ENCODE results near the gene DAZ3. TPM values are rescaled to one million over a fixed set of nuclear protein-coding genes. Genes with fewer than 3 reads are reported as not detected.
"Not testable (repeated sequence)": the region's sequence is repeated elsewhere in the genome, so short reads cannot be mapped to it uniquely, and the experiment has no call there.

The DAZ3 gene, protein sequence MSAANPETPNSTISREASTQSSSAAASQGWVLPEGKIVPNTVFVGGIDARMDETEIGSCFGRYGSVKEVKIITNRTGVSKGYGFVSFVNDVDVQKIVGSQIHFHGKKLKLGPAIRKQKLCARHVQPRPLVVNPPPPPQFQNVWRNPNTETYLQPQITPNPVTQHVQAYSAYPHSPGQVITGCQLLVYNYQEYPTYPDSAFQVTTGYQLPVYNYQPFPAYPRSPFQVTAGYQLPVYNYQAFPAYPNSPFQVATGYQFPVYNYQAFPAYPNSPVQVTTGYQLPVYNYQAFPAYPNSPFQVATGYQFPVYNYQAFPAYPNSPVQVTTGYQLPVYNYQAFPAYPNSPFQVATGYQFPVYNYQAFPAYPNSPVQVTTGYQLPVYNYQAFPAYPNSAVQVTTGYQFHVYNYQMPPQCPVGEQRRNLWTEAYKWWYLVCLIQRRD
- total RNA-seq (not detected), total RNA-seq (0 reads per million in 29 experiments)
- not detected for total RNA-seq (2013)

DNA sequence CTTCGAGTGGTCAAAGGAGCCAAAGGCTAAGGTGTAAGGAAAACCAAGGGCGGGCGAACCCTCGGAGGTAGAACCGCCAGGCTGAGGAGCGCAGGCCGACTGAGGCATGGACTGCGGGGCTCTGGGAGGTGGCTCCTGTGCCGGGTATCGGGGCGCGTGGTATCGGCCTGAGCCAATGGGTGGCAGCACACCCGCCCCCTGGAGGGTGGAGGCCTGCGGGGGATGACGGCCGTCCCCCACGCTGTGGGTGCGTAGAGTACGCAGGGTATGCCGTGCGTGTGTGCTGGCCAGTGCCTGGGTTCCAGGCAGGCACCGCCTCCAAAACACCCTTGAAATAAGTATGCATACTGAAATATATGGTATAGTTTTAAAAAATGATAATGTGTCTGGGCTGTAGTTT is at the start of gene DAZ3:
DAZ3 (minus strand) TSS at position 101 of the 400 bp plus-strand sequence. CDS start 208 bp downstream, outside the sequence.
- H3K36me3 Mint-ChIP-seq; H3K9me3 ChIP-seq; H3K9me3 Mint-ChIP-seq; H3K27me3 Mint-ChIP-seq; POLR2A ChIA-PET; H3K27me3 ChIP-seq (replicated peaks in 1 of 2; ENCODE audit: control insufficient read depth in 2 of 2, extremely low read depth in 1 of 2, insufficient read depth in 2 of 2, low read length in 1 of 2); ATAC-seq (replicated peaks in 1 of 4); H3K36me3 ChIP-seq (ENCODE audit: control insufficient read depth in 2 of 2, extremely low read depth in 1 of 2, insufficient read depth in 1 of 2, low read length in 1 of 2); H3K4me3 ChIP-seq (ENCODE audit: control insufficient read depth in 1 of 2, extremely low read depth in 1 of 2, low read length in 1 of 2); H3K27ac ChIP-seq (ENCODE audit: low read length); CTCF ChIA-PET; H3K4me1 Mint-ChIP-seq; DNase-seq; H3K27ac Mint-ChIP-seq; H3K4me1 ChIP-seq (ENCODE audit: control insufficient read depth in 1 of 2, extremely low read depth in 1 of 2, insufficient read depth in 2 of 2, low read length in 2 of 2); H3K4me3 Mint-ChIP-seq: not testable (repeated sequence)
- no CpG with 5 or more reads among the region's 23 CpGs for WGBS (ENCODE audit: insufficient coverage)

DNA sequence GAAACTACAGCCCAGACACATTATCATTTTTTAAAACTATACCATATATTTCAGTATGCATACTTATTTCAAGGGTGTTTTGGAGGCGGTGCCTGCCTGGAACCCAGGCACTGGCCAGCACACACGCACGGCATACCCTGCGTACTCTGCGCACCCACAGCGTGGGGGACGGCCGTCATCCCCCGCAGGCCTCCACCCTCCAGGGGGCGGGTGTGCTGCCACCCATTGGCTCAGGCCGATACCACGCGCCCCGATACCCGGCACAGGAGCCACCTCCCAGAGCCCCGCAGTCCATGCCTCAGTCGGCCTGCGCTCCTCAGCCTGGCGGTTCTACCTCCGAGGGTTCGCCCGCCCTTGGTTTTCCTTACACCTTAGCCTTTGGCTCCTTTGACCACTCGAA is 20.4 kb upstream of the DAZ3 start, which contains the start of gene DAZ4:
DAZ4 (plus strand) TSS at position 301 of the 400 bp plus-strand sequence. CDS start 208 bp downstream, outside the sequence.
- H3K36me3 Mint-ChIP-seq; H3K9me3 Mint-ChIP-seq; H3K27ac ChIP-seq (ENCODE audit: low read length); H3K4me1 Mint-ChIP-seq; H3K9me3 ChIP-seq; H3K27me3 ChIP-seq (replicated peaks in 1 of 2; ENCODE audit: control insufficient read depth in 2 of 2, extremely low read depth in 1 of 2, insufficient read depth in 2 of 2, low read length in 1 of 2); H3K4me1 ChIP-seq (ENCODE audit: control insufficient read depth in 1 of 2, extremely low read depth in 1 of 2, insufficient read depth in 2 of 2, low read length in 2 of 2); H3K36me3 ChIP-seq (ENCODE audit: control insufficient read depth in 2 of 2, extremely low read depth in 1 of 2, insufficient read depth in 1 of 2, low read length in 1 of 2); H3K27ac Mint-ChIP-seq; H3K4me3 ChIP-seq (ENCODE audit: control insufficient read depth in 1 of 2, extremely low read depth in 1 of 2, low read length in 1 of 2); H3K27me3 Mint-ChIP-seq; POLR2A ChIA-PET; CTCF ChIA-PET; DNase-seq; H3K4me3 Mint-ChIP-seq; ATAC-seq (replicated peaks in 1 of 4): not testable (repeated sequence)
- WGBS (ENCODE audit: insufficient coverage) = no CpG with 5 or more reads among the region's 23 CpGs

DNA sequence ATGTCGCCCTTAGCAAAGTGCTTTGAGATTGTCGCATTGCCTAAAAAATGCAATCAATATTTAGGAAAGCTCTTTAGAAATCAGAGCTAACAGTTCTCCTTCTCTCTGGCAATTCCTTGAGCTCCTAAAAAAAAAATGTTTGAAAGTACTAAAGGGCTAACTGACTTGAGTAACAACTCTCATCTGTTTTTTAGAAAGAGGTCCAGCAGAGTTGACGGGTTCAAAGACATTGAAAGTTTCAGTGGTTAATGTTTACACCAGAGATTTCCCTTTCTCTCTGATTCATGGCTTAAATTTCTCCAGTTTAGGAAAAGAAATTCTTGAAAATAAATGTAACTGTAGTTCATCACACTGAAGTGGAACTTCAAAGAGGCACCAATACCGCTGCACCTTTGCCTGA is 11.9 kb upstream of the DAZ3 start:
- H3K36me3 ChIP-seq (ENCODE audit: control insufficient read depth in 2 of 2, extremely low read depth in 1 of 2, insufficient read depth in 1 of 2, low read length in 1 of 2); DNase-seq; H3K27me3 ChIP-seq (replicated peaks in 1 of 2; ENCODE audit: control insufficient read depth in 2 of 2, extremely low read depth in 1 of 2, insufficient read depth in 2 of 2, low read length in 1 of 2); POLR2A ChIA-PET; H3K4me3 Mint-ChIP-seq; H3K27ac Mint-ChIP-seq; H3K4me1 Mint-ChIP-seq; H3K4me3 ChIP-seq (ENCODE audit: control insufficient read depth in 1 of 2, extremely low read depth in 1 of 2, low read length in 1 of 2); CTCF ChIA-PET; H3K27me3 Mint-ChIP-seq; H3K27ac ChIP-seq (ENCODE audit: low read length); H3K36me3 Mint-ChIP-seq; ATAC-seq (replicated peaks in 1 of 4); H3K9me3 ChIP-seq; H3K9me3 Mint-ChIP-seq; H3K4me1 ChIP-seq (ENCODE audit: control insufficient read depth in 1 of 2, extremely low read depth in 1 of 2, insufficient read depth in 2 of 2, low read length in 2 of 2): not testable (repeated sequence)
- WGBS (ENCODE audit: insufficient coverage) = no CpG with 5 or more reads among the region's 4 CpGs

DNA sequence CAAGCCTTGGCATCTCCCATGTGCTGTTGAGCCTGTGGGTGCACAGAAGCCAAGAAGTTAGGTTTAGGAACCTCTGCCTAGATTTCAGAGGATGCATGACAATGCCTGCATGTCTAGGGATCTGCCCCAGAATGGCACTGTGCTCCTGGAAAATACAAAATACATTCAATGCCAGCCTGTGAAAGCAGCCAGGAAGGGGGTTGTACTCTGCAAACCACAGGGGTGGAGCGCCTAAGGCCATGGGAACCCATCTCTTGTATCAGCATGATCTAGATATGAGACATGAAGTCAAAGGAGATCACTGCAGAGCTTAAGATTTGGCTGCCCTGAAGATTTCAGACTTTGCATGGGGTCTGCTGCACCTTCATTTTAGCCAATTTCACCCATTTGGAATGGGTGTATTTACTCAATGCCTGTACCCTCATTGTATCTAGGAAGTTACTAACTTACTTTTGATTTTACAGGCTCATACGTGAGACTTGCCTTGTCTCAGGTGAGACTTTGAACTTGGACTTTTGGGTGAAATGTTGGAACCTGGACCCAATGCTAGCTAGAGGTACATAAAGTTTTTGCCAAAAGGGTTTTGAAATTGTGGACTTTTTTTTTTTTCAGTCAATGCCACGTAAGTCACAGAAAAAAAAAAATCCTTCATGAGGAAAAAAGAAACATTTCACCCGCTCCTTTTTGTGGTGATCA is 11.1 kb upstream of the DAZ3 start:
- H3K4me3 ChIP-seq (ENCODE audit: control insufficient read depth in 1 of 2, extremely low read depth in 1 of 2, low read length in 1 of 2); H3K36me3 ChIP-seq (ENCODE audit: control insufficient read depth in 2 of 2, extremely low read depth in 1 of 2, insufficient read depth in 1 of 2, low read length in 1 of 2); H3K27ac Mint-ChIP-seq; ATAC-seq (replicated peaks in 1 of 4); H3K27me3 Mint-ChIP-seq; POLR2A ChIA-PET; H3K4me1 Mint-ChIP-seq; DNase-seq; H3K4me3 Mint-ChIP-seq; H3K4me1 ChIP-seq (ENCODE audit: control insufficient read depth in 1 of 2, extremely low read depth in 1 of 2, insufficient read depth in 2 of 2, low read length in 2 of 2); H3K9me3 Mint-ChIP-seq; H3K27ac ChIP-seq (ENCODE audit: low read length); H3K9me3 ChIP-seq; CTCF ChIA-PET; H3K27me3 ChIP-seq (replicated peaks in 1 of 2; ENCODE audit: control insufficient read depth in 2 of 2, extremely low read depth in 1 of 2, insufficient read depth in 2 of 2, low read length in 1 of 2); H3K36me3 Mint-ChIP-seq: not testable (repeated sequence)
- no CpG with 5 or more reads among the region's 4 CpGs for WGBS (ENCODE audit: insufficient coverage)

DNA sequence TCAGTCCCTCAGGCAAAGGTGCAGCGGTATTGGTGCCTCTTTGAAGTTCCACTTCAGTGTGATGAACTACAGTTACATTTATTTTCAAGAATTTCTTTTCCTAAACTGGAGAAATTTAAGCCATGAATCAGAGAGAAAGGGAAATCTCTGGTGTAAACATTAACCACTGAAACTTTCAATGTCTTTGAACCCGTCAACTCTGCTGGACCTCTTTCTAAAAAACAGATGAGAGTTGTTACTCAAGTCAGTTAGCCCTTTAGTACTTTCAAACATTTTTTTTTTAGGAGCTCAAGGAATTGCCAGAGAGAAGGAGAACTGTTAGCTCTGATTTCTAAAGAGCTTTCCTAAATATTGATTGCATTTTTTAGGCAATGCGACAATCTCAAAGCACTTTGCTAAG is 8.6 kb upstream of the DAZ3 start:
- ATAC-seq (replicated peaks in 1 of 4); CTCF ChIA-PET; H3K4me1 ChIP-seq (ENCODE audit: control insufficient read depth in 1 of 2, extremely low read depth in 1 of 2, insufficient read depth in 2 of 2, low read length in 2 of 2); H3K36me3 ChIP-seq (ENCODE audit: control insufficient read depth in 2 of 2, extremely low read depth in 1 of 2, insufficient read depth in 1 of 2, low read length in 1 of 2); POLR2A ChIA-PET; H3K9me3 ChIP-seq; H3K4me1 Mint-ChIP-seq; H3K27ac ChIP-seq (ENCODE audit: low read length); DNase-seq; H3K4me3 ChIP-seq (ENCODE audit: control insufficient read depth in 1 of 2, extremely low read depth in 1 of 2, low read length in 1 of 2); H3K9me3 Mint-ChIP-seq; H3K27me3 ChIP-seq (replicated peaks in 1 of 2; ENCODE audit: control insufficient read depth in 2 of 2, extremely low read depth in 1 of 2, insufficient read depth in 2 of 2, low read length in 1 of 2); H3K36me3 Mint-ChIP-seq; H3K27ac Mint-ChIP-seq; H3K27me3 Mint-ChIP-seq; H3K4me3 Mint-ChIP-seq: not testable (repeated sequence)
- WGBS (ENCODE audit: insufficient coverage) = no CpG with 5 or more reads among the region's 3 CpGs
